Osteoblast (primary cell): ENCODE results near the gene SEPHS1. TPM values are rescaled to one million over a fixed set of nuclear protein-coding genes. Genes with fewer than 3 reads are reported as not detected.
A peak's percentile ranks its signal among the peaks of the same experiment; 100 is the strongest.

Experiments
- DNase-seq: peaks from one replicate; pipeline ENCODE4 v3.0.0; 2011; ENCODE audit warnings: low spot score, mixed read lengths; ENCODE audit not compliant: insufficient read length; ENCODE audit errors: missing footprints
- H2AFZ ChIP-seq: 2 replicates; pipeline ENCODE4 v1.6.0; 2011; ENCODE audit warnings: mild to moderate bottlenecking, low read length
- H3K27ac ChIP-seq: 2 replicates; pipeline ENCODE4 v1.5.1; 2011; ENCODE audit warnings: mild to moderate bottlenecking, low read depth, low read length, moderate library complexity
- H3K27me3 ChIP-seq: 2 replicates; pipeline ENCODE4 v1.6.0; 2012; ENCODE audit warnings: mild to moderate bottlenecking, control low read depth, inconsistent platforms, low read length, moderate library complexity; ENCODE audit not compliant: insufficient read depth
- H3K36me3 ChIP-seq: 2 replicates; pipeline ENCODE4 v1.5.1; 2011; ENCODE audit warnings: mild to moderate bottlenecking, low read length, control low read depth, moderate library complexity; ENCODE audit not compliant: insufficient read depth
- H3K4me1 ChIP-seq: 2 replicates; pipeline ENCODE4 v1.5.1; 2011; ENCODE audit warnings: mild to moderate bottlenecking, low read length, control low read depth, moderate library complexity; ENCODE audit not compliant: insufficient read depth
- H3K4me2 ChIP-seq: 2 replicates; pipeline ENCODE4 v1.6.0; 2011; ENCODE audit warnings: mild to moderate bottlenecking, low read length; ENCODE audit not compliant: insufficient read depth
- H3K4me3 ChIP-seq: fragments of 200-600 bp; sonication (generic); 3 replicates; pipeline ENCODE4 v1.5.1; 2012; ENCODE audit warnings: mild to moderate bottlenecking, low read length, inconsistent platforms; ENCODE audit not compliant: insufficient read depth
- H3K79me2 ChIP-seq: 2 replicates; pipeline ENCODE4 v1.6.0; 2012; ENCODE audit warnings: mild to moderate bottlenecking, low read length, control low read depth, inconsistent platforms; ENCODE audit not compliant: insufficient read depth
- H3K9me3 ChIP-seq: 2 replicates; pipeline ENCODE4 v1.5.1; 2011; ENCODE audit warnings: low read depth, low read length, control low read depth
- H4K20me1 ChIP-seq: 2 replicates; pipeline ENCODE4 v1.6.0; 2012; ENCODE audit warnings: mild to moderate bottlenecking, low read length, control low read depth; ENCODE audit not compliant: insufficient read depth
- CTCF ChIP-seq: IDR thresholded peaks from 2 replicates; pipeline ENCODE4 v1.5.1; 2011; ENCODE audit warnings: mild to moderate bottlenecking, low read depth, low read length, moderate library complexity; ENCODE audit errors: extremely low read depth
- total RNA-seq: library from RNA; depleted of rRNA; stranded (reverse); fragments of >200 nt; gene quantifications from 2 replicates; pipeline ENCODE4 v1.2.3, GENCODE V29; 2012

SEPHS1 gene
- total RNA-seq, 1 donor = 31.1 TPM

- H3K9me3 ChIP-seq = no peaks in the 10 kb centered on the region
- H3K79me2 ChIP-seq = no peaks in the 10 kb centered on the region
- peaks cover 3% of the 10 kb centered on the region for H3K36me3 ChIP-seq
- no peak for DNase-seq
- H3K27ac ChIP-seq = no peak overlapping the region
- no peak overlapping the region for H3K4me2 ChIP-seq
- H3K4me3 ChIP-seq = no peak overlapping the region
- no peaks in the 10 kb centered on the region for H3K4me1 ChIP-seq
- no peak for TF ChIP-seq CTCF
- no peak overlapping the region for H2AFZ ChIP-seq
- no peaks in the 10 kb centered on the region for H4K20me1 ChIP-seq
- no peaks in the 10 kb centered on the region for H3K27me3 ChIP-seq
These were observed 32.7 kb downstream of the SEPHS1 start for GRCh38 chr10:13315361-13315760.

DNA sequence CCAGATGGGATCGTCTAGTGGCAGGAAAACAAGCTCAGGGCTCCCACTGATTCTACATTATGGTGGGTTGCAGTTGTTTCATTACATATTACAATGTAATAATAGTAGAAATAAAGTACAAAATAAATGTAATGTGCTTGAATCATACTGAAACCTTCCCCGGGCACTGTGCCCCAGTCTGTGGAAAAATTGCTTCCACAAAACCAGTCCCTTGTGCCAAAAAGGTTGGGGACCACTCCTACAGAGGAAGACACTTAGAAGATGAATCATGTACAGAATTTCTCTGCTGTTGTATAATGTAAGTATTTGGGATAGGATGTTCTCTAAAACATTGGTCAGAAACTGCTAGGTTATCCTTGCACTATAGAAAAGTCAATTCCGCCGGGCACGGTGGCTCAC is 36.9 kb downstream of the SEPHS1 start:
- H3K4me2 ChIP-seq = no peak overlapping the region
- no peaks in the 10 kb centered on the region for H3K9me3 ChIP-seq
- DNase-seq = peak; percentile 56
- no peaks in the 10 kb centered on the region for H4K20me1 ChIP-seq
- H3K27ac ChIP-seq = no peak overlapping the region
- H3K27me3 ChIP-seq = no peaks in the 10 kb centered on the region
- no peaks in the 10 kb centered on the region for H3K79me2 ChIP-seq
- no peak overlapping the region for H3K4me3 ChIP-seq
- H3K4me1 ChIP-seq = no peaks in the 10 kb centered on the region
- no peak overlapping the region for H2AFZ ChIP-seq
- TF ChIP-seq CTCF = no peak
- no peaks in the 10 kb centered on the region for H3K36me3 ChIP-seq

DNA sequence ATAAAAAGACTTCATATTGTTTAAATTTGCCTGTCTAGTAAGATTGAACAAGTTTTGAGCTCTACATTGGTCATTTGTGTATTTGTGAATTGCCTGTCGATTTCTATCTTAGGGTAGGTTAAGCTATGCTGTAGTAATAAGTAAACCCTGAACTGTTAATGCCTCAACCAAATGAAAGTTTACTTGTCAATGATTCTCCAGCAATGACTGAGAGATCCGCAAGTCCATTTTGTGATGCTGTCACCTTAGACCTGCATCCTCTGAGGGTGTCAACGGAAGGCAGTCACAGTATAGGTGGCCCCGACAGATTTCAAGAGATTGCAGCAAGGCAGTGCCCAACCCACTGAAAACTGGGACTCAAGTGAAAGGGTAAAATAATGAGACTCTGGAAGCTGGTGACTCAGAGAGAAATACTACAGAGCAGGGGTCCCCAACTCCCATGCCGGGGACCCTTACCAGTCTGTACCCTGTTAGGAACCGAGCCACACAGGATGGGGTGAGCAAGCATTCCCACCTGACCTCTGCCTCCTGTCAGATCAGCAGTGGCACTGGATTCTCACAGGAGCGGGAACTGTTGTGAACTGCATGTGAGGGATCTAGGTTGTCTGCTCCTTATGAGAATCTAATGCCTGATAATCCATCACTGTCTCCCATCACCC is 37.4 kb downstream of the SEPHS1 start:
- no peaks in the 10 kb centered on the region for H4K20me1 ChIP-seq
- H3K27me3 ChIP-seq = no peaks in the 10 kb centered on the region
- no peaks in the 10 kb centered on the region for H3K9me3 ChIP-seq
- H3K36me3 ChIP-seq = no peaks in the 10 kb centered on the region
- H3K4me2 ChIP-seq = no peak overlapping the region
- no peaks in the 10 kb centered on the region for H3K4me1 ChIP-seq
- H3K27ac ChIP-seq = no peak overlapping the region
- DNase-seq = no peak
- no peak overlapping the region for H2AFZ ChIP-seq
- no peak for TF ChIP-seq CTCF
- no peak overlapping the region for H3K4me3 ChIP-seq
- no peaks in the 10 kb centered on the region for H3K79me2 ChIP-seq

DNA sequence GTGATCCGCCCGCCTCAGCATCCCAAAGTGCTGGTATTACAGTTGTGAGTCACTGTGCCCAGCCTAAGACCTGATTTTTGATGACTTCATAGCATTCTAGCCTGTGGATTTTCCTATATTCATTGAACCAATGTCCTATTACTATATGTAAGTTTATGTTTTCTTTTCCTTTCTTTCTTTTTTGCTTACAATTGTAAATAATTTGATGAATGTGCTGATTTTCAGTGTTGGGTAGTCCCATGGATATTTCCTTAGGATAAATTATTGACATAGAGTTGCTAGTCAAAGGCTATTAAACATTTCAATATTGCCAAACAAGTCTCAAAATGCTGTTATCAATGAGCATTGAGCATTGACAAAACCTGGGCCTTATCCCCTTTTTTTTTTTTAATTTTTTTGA is 38.3 kb downstream of the SEPHS1 start:
- TF ChIP-seq CTCF = no peak
- Histone ChIP-seq H3K27me3 (no peaks in the 10 kb centered on the region), H3K36me3 (no peaks in the 10 kb centered on the region), H2AFZ (no peak overlapping the region), H3K4me2 (no peak overlapping the region), H3K4me3 (no peak overlapping the region), H3K27ac (no peak overlapping the region), H3K9me3 (no peaks in the 10 kb centered on the region), H3K4me1 (no peaks in the 10 kb centered on the region), H3K79me2 (no peaks in the 10 kb centered on the region), H4K20me1 (no peaks in the 10 kb centered on the region)
- DNase-seq = no peak
